HG03139 (cell line): ENCODE results near the gene EDC4.
A peak's percentile ranks its signal among the peaks of the same experiment; 100 is the strongest.
"Not testable (repeated sequence)": the region's sequence is repeated elsewhere in the genome, so short reads cannot be mapped to it uniquely, and the experiment has no call there.

ENCODE experiments used
- ATAC-seq: cut with Tn5 transposase; IDR thresholded peaks from one replicate; pipeline ENCODE4 v1.9.1; 2021; ENCODE audit not compliant: unreplicated experiment

EDC4 gene, protein sequence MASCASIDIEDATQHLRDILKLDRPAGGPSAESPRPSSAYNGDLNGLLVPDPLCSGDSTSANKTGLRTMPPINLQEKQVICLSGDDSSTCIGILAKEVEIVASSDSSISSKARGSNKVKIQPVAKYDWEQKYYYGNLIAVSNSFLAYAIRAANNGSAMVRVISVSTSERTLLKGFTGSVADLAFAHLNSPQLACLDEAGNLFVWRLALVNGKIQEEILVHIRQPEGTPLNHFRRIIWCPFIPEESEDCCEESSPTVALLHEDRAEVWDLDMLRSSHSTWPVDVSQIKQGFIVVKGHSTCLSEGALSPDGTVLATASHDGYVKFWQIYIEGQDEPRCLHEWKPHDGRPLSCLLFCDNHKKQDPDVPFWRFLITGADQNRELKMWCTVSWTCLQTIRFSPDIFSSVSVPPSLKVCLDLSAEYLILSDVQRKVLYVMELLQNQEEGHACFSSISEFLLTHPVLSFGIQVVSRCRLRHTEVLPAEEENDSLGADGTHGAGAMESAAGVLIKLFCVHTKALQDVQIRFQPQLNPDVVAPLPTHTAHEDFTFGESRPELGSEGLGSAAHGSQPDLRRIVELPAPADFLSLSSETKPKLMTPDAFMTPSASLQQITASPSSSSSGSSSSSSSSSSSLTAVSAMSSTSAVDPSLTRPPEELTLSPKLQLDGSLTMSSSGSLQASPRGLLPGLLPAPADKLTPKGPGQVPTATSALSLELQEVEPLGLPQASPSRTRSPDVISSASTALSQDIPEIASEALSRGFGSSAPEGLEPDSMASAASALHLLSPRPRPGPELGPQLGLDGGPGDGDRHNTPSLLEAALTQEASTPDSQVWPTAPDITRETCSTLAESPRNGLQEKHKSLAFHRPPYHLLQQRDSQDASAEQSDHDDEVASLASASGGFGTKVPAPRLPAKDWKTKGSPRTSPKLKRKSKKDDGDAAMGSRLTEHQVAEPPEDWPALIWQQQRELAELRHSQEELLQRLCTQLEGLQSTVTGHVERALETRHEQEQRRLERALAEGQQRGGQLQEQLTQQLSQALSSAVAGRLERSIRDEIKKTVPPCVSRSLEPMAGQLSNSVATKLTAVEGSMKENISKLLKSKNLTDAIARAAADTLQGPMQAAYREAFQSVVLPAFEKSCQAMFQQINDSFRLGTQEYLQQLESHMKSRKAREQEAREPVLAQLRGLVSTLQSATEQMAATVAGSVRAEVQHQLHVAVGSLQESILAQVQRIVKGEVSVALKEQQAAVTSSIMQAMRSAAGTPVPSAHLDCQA (N-terminal part only)

GRCh38 chr16:67872631-67873434, at the start of gene EDC4:
TSS of gene EDC4 (plus strand) at chr16:67873052. CDS start at chr16:67873262, 210 bp downstream.
- ATAC-seq: peak; percentile 65

DNA sequence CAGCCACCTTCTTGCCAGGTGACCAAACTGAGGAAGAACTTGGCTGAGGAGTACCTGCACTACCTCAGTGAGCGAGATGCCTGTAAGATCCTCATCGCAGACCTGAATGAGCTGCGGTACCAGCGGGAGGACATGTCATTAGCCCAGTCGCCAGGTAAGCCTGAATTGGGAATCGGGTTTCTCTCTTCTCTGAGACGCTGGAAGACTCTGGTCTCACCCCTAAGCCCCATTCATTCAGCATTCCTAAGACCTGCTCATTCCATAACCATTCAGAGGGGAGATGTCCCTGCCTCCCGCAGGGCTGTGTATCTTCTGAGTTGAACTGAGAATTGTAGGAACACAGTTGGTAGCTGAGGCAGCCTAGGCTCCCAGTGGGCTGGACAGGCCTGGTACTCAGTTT, 47.7 kb upstream of the EDC4 start:
- no peak for ATAC-seq

DNA sequence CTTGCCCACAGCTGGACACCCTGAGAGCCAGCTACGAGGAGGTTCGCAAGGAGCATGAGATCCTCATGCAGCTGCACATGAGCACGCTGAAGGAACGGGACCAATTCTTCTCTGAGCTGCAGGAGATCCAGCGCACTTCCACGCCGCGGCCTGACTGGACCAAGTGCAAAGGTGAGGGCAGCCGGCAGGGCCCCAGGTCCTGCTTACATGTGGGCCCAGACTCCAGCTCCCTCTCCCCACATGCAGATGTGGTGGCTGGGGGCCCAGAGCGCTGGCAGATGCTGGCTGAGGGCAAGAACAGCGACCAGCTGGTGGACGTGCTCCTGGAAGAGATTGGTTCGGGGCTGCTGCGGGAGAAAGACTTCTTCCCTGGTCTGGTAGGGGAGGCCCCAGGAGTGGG, 46.9 kb upstream of the EDC4 start:
- no peak for ATAC-seq

DNA sequence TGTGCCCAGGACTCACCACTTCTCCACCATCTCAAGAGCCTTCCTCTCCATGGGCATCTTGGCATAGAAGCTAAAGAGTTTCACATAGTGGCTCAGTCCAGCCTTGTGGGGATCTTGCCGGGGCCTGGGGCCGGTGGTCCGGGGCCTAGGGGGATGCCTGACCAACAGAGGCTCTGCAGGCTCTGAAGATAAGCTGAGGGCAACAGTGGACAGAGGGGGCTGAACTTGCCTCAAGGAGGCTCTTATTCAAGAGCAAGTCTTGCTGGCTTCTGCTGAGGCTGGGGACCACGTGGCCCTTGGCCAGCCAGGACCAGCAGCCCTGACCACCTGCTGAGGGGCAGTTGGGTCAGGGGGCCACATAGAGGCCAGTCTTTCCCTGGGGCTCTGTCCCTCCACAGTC, 44.2 kb upstream of the EDC4 start:
- no peak for ATAC-seq

DNA sequence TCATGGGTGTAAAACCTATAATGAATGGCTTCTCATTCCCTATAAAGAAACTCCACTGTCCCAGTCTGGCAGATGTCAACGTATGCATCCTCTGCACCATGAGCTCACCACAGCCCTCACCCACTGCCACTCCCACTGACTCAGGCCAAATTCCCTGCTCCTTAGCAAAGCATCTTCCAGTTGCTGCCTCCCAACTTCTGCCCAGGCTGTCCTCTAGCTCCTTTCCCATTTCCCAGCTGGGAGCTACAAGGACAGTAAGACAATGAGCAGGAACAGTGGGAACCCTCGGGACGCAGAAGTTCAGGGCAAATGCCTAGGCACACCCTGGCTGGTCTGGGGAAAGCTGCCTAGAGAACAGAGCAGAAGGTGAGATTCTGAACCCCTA, 39.8 kb upstream of the EDC4 start:
- no peak for ATAC-seq

GRCh38 chr16:67833415-67834241, 39.2 kb upstream of the EDC4 start:
- peak; percentile 87 for ATAC-seq

GRCh38 chr16:67834242-67834614, 38.6 kb upstream of the EDC4 start:
- ATAC-seq: no peak

GRCh38 chr16:67837190-67837589, 35.7 kb upstream of the EDC4 start:
- ATAC-seq: not testable (repeated sequence)

DNA sequence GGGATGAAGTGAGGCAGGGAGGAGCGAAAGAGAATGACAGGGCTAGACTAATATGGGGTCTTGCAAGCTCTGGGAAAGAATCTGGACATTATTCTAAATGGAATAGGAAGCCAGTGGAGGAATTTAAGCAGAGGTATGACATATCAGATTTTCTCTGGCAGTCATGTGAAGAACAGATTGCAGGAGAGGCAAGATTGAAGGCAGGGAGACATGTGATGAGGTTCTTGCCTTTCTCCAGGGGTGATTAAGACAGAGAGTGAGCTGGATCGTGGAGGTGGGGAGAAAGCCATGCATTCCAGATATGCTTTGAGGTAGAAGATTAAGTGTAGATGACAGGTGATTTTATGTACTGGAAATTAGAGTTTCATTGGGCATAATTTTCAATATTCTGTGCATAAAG, 35.0 kb upstream of the EDC4 start:
- no peak for ATAC-seq

DNA sequence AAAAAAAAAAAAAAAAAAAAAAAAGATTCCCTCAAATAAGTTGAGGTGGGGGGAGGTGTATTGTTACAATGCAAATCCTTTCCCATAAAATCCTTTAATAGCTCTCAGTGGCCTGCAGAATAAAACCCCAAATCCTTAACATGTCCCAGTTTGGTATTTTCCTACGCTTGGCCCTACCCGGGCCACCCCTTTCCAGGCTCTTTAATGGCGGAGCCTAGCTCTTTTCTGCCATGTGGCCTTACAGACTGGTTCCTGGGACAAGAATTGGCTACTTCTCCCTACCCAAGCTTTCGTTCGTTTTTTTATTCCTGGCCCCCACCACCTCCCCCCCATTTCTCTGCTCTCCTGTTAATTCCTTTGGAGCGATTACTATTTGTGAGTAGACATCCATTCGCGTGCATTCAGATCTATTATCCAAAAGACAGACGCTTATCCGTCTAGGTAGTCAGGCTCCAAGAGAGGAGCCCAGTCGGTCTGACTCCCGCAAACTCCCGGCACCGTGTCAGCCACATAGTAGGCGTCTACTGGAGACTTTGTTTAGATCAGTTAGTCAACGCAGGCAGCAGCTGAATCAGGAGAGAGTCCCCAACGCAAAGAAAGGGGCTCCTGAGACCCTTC, 31.5 kb upstream of the EDC4 start:
- ATAC-seq: no peak

DNA sequence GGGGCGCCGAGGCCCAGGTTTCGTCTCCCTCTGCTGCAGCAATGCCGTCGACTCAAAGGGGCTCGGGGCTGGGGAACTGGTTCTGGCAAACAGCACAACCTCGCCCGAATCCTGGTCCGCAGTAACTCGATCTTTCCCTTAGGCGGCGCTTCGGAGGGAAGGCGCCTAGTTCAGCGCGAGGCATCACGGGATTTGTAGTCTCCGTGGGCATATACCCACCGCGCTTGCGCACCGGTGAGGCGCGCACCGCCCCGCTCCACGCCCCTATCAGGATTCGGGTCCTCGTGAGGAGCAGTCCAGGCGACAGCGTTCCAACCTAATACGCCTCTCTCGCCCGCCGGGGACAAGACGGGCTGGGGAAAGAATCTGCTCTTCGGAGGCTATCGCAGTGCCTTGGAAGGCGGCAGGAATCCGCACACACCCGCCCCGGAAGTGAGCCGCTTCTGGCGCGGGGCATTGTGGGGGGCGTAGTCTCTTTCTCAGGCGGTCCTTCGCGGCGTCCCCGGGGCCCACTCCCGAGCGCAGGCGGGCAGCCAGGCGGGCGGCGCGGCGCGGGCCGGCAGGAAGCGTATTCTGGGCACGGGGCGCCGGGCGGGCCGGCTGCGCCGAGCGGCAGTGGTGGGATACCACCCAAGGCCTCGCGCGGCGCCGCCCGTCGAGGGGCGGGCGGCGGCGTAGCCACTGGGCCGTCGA, 30.9 kb upstream of the EDC4 start, which contains the start of gene THAP11:
THAP11 (plus strand) TSS at position 505 of the 693 bp plus-strand sequence. CDS start 235 bp downstream, outside the sequence.
- peak; percentile 40 for ATAC-seq

GRCh38 chr16:67842509-67843342, 30.1 kb upstream of the EDC4 start:
- ATAC-seq: peak; percentile 1

DNA sequence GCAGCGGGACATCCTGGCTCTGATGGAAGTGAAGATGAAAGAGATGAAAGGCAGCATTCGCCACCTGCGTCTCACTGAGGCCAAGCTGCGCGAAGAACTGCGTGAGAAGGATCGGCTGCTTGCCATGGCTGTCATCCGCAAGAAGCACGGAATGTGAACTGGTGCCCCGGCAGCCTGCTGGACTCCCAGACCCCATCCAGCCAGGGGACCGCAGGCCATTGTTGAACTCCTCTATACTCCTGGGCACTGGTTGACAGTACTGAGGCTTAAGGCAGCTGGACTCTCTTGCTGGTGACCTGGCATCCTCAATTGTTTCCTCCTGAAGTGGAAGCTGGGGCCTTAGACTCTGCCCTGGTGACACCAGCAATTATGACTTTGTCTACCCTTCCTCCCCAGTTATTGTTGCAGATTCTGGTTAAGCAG, 29.5 kb upstream of the EDC4 start:
- no peak for ATAC-seq

DNA sequence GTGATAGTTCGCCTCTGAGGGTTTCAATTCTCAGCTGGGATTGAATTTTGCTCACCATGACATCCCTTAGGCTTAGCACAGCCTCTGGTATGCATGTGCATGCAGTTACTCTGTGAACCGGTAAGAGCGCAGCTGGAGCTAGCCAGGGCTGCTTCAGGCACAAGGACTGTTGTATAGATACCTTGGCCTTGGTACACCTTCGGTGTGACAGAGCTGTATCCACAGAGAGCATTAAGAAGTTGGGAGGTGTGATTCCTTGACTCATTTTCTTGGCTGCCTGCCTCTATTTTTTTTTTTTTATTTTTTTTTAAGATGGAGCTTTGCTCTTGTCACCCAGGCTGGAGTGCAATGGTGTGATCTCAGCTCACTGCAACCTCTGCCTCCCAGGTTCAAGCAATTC, 28.4 kb upstream of the EDC4 start:
- no peak for ATAC-seq

- no peak for ATAC-seq
These were observed 27.4 kb upstream of the EDC4 start for GRCh38 chr16:67845291-67846062.

DNA sequence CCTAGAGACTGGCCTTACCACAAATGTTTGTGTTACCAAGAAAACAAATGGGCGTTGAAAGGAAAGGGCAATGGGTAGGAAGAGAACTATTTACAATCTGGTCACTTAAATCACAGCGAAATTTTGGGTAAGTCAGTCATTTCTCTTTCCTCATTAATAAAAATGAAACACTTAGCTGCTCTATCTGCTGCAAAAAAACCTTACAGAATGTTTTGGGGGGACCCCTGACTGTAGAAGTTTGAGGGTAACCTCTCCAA, 26.9 kb upstream of the EDC4 start:
- ATAC-seq: no peak
